ENCODE results near the gene GPRC5C. TPM values are rescaled to one million over a fixed set of nuclear protein-coding genes. Genes with fewer than 3 reads are reported as not detected.

GPRC5C gene
- total and polyA plus RNA-seq, 2 of the 13 experiments (the other 11 are each of a cell fraction or from before 2014, with no cell fraction given), result 85.6 to 300 TPM

- TF ChIP-seq SIX1 (CRISPR knock-in tag; IDR thresholded peaks at IDR 0.05; ENCODE audit: borderline replicate concordance), result peak; percentile 58
- peak; percentile 16; the same call in 1 of the 2 replicates for TF ChIP-seq ZBTB38 (CRISPR knock-in tag; IDR thresholded peaks at IDR 0.05)
- TF ChIP-seq, protein P1, sequence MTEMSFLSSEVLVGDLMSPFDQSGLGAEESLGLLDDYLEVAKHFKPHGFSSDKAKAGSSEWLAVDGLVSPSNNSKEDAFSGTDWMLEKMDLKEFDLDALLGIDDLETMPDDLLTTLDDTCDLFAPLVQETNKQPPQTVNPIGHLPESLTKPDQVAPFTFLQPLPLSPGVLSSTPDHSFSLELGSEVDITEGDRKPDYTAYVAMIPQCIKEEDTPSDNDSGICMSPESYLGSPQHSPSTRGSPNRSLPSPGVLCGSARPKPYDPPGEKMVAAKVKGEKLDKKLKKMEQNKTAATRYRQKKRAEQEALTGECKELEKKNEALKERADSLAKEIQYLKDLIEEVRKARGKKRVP (CRISPR knock-in tag; IDR thresholded peaks at IDR 0.05), result peak in 1 of 2 experiments; percentile 13; a peak in 1 of 4 replicates
- TF ChIP-seq CREB3 (CRISPR knock-in tag; IDR thresholded peaks at IDR 0.05), result peak; percentile 78
- TF ChIP-seq ZSCAN25 (CRISPR knock-in tag; IDR thresholded peaks at IDR 0.05), result no peak; the same call in 1 of the 2 replicates
- TF ChIP-seq KMT2B (CRISPR knock-in tag; IDR thresholded peaks at IDR 0.05), result no peak; the same call in 1 of the 2 replicates
- TF ChIP-seq, protein P2, sequence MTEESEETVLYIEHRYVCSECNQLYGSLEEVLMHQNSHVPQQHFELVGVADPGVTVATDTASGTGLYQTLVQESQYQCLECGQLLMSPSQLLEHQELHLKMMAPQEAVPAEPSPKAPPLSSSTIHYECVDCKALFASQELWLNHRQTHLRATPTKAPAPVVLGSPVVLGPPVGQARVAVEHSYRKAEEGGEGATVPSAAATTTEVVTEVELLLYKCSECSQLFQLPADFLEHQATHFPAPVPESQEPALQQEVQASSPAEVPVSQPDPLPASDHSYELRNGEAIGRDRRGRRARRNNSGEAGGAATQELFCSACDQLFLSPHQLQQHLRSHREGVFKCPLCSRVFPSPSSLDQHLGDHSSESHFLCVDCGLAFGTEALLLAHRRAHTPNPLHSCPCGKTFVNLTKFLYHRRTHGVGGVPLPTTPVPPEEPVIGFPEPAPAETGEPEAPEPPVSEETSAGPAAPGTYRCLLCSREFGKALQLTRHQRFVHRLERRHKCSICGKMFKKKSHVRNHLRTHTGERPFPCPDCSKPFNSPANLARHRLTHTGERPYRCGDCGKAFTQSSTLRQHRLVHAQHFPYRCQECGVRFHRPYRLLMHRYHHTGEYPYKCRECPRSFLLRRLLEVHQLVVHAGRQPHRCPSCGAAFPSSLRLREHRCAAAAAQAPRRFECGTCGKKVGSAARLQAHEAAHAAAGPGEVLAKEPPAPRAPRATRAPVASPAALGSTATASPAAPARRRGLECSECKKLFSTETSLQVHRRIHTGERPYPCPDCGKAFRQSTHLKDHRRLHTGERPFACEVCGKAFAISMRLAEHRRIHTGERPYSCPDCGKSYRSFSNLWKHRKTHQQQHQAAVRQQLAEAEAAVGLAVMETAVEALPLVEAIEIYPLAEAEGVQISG (CRISPR knock-in tag; IDR thresholded peaks at IDR 0.05), result peak; percentile 78
- TF ChIP-seq, protein P3, sequence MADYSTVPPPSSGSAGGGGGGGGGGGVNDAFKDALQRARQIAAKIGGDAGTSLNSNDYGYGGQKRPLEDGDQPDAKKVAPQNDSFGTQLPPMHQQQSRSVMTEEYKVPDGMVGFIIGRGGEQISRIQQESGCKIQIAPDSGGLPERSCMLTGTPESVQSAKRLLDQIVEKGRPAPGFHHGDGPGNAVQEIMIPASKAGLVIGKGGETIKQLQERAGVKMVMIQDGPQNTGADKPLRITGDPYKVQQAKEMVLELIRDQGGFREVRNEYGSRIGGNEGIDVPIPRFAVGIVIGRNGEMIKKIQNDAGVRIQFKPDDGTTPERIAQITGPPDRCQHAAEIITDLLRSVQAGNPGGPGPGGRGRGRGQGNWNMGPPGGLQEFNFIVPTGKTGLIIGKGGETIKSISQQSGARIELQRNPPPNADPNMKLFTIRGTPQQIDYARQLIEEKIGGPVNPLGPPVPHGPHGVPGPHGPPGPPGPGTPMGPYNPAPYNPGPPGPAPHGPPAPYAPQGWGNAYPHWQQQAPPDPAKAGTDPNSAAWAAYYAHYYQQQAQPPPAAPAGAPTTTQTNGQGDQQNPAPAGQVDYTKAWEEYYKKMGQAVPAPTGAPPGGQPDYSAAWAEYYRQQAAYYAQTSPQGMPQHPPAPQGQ (CRISPR knock-in tag; IDR thresholded peaks at IDR 0.05; ENCODE audit: borderline replicate concordance), result no peak; the same call in 1 of the 2 replicates
- TF ChIP-seq ARID3A (IDR thresholded peaks at IDR 0.05; ENCODE audit: low read depth, low read length), result peak; percentile 55; the same call in 1 of the 2 replicates
- TF ChIP-seq ZNF337 (CRISPR knock-in tag; IDR thresholded peaks at IDR 0.05; ENCODE audit: borderline replicate concordance, low read depth), result no peak
- no peak for TF ChIP-seq ZBTB42 (CRISPR knock-in tag; IDR thresholded peaks at IDR 0.05)
- TF ChIP-seq ZNF329 (CRISPR knock-in tag; IDR thresholded peaks at IDR 0.05; ENCODE audit: low read depth), result 0 out of 2 replicates have a peak, but pooled peaks have one; percentile 49
- TF ChIP-seq DZIP1 (CRISPR knock-in tag; IDR thresholded peaks at IDR 0.05), result no peak; the same call in 1 of the 2 replicates
- TF ChIP-seq ZNF543 (CRISPR knock-in tag; IDR thresholded peaks at IDR 0.05), result peak; percentile 19; the same call in 1 of the 2 replicates
- peak; percentile 36 for TF ChIP-seq ZNF33B (CRISPR knock-in tag; IDR thresholded peaks at IDR 0.05)
- TF ChIP-seq RXRA (CRISPR knock-in tag; IDR thresholded peaks at IDR 0.05), result peak; percentile 61
These were observed 951 bp upstream of the GPRC5C start (continued) for GRCh38 chr17:74430706-74431567.

Measured in HepG2 (cell line).